ENCODE data around the gene THBS2.

DNA sequence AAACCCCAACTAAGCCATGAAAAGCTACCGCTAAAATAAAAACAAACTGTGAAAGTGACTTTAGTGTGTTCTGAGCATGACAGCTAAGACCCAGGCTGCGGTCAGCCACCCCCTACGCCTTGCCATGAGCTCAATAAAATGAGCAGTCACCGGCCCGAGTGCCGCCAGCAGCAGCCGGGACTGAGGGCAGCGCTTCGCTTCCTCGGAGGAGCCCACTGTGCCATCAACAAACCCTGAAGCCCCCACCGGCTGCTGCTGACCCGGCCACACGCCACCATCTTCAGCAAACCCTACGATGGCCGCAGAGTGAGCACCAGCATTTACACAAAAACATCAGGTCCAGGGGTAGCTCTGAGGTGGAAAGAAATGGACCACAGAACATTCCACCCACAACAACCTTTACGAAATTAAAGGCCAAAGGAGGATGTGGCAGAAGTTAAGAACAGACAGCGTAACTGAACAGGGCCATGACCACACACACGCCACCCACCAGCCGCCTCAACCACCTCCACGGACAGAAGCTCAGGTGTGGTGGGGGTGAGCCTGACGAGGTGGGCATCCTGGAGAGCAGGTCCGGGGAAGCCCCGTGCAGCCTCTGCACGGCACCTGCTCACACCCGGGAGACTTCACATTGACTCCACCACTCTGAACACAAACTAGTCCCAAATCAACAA is 67.0 kb downstream of the THBS2 start:
- TF ChIP-seq, protein P1, sequence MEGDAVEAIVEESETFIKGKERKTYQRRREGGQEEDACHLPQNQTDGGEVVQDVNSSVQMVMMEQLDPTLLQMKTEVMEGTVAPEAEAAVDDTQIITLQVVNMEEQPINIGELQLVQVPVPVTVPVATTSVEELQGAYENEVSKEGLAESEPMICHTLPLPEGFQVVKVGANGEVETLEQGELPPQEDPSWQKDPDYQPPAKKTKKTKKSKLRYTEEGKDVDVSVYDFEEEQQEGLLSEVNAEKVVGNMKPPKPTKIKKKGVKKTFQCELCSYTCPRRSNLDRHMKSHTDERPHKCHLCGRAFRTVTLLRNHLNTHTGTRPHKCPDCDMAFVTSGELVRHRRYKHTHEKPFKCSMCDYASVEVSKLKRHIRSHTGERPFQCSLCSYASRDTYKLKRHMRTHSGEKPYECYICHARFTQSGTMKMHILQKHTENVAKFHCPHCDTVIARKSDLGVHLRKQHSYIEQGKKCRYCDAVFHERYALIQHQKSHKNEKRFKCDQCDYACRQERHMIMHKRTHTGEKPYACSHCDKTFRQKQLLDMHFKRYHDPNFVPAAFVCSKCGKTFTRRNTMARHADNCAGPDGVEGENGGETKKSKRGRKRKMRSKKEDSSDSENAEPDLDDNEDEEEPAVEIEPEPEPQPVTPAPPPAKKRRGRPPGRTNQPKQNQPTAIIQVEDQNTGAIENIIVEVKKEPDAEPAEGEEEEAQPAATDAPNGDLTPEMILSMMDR (conservative IDR thresholded peaks at IDR 0.05 in 1 of 2, IDR thresholded peaks at IDR 0.05 in 1 of 2; ENCODE audit: low read depth in 1 of 2, low read length in 2 of 2) = no peak
- TF ChIP-seq EZH2 (IDR thresholded peaks at IDR 0.05; ENCODE audit: low read length, missing control alignments) = no peak

All from fibroblast of lung (primary cell).